MCF 10A (cell line): ENCODE results near the gene WDFY4. TPM values are rescaled to one million over a fixed set of nuclear protein-coding genes. Genes with fewer than 3 reads are reported as not detected.

ENCODE experiments used
- BruUV-seq: library from RNA; stranded (reverse); fragments of 400-500 nt; replicated peaks from 2 replicates; lab custom pipeline; 2021; lab: Mats Ljungman, UMichigan
- CTCF ChIA-PET: fragments of 300-600 bp; sonication (Branson Sonifier 250); formaldehyde crosslinking; extraction: SDS; loops from one replicate; lab custom pipeline; 2021; ENCODE audit warnings: antibody characterized with exemption, inconsistent platforms; lab: Yijun Ruan, JAX
- POLR2A ChIA-PET: fragments of 300-600, 350-650 bp; sonication (Branson Sonifier 250); formaldehyde crosslinking; extraction: SDS; loops from one replicate; lab custom pipeline; 2020; ENCODE audit warnings: antibody characterized with exemption, inconsistent platforms; lab: Yijun Ruan, JAX
- DNase-seq: peaks from one replicate; pipeline ENCODE4 v3.0.0-alpha.2; 2018; ENCODE audit not compliant: unreplicated experiment
- H3K27ac Mint-ChIP-seq: one replicate; pipeline ENCODE4 v1.8.0; 2022; ENCODE audit warnings: mild to moderate bottlenecking, low read depth, mixed read lengths; ENCODE audit not compliant: unreplicated experiment
- H3K27me3 Mint-ChIP-seq: one replicate; pipeline ENCODE4 v1.8.0; 2022; ENCODE audit warnings: mixed read lengths; ENCODE audit not compliant: insufficient read depth, unreplicated experiment
- H3K36me3 Mint-ChIP-seq: one replicate; pipeline ENCODE4 v1.8.0; 2022; ENCODE audit warnings: mild to moderate bottlenecking, moderate library complexity, mixed read lengths; ENCODE audit not compliant: insufficient read depth, unreplicated experiment
- H3K4me1 Mint-ChIP-seq: one replicate; pipeline ENCODE4 v1.8.0; 2022; ENCODE audit warnings: mixed read lengths; ENCODE audit not compliant: insufficient read depth, unreplicated experiment
- H3K4me3 Mint-ChIP-seq: one replicate; pipeline ENCODE4 v1.8.0; 2022; ENCODE audit warnings: mild to moderate bottlenecking, moderate library complexity, mixed read lengths; ENCODE audit not compliant: unreplicated experiment
- H3K9me3 Mint-ChIP-seq: one replicate; pipeline ENCODE4 v1.8.0; 2022; ENCODE audit warnings: mixed read lengths; ENCODE audit not compliant: unreplicated experiment
- CTCF ChIP-seq: fragments of 200-600 bp; IDR thresholded peaks from one replicate; pipeline ENCODE4 v1.8.0; 2022; ENCODE audit warnings: antibody characterized with exemption, mild to moderate bottlenecking; ENCODE audit not compliant: unreplicated experiment
- intact Hi-C: fragments of 100-400 bp; cut with micrococcal nuclease; formaldehyde crosslinking; loops from 2 replicates; pipeline ENCODE4 v1.14.1; 2022
- total RNA-seq: library from RNA; stranded (reverse); gene quantifications from 2 replicates; pipeline ENCODE4 v1.2.3, GENCODE V29; 2022

Gene WDFY4
- total RNA-seq, 1 experiment from 2014 or later, result not detected

- H3K27me3 Mint-ChIP-seq, result peaks cover 73% of the 10 kb centered on the region
- POLR2A ChIA-PET, result no interaction called here
These were observed 19.0 kb downstream of the WDFY4 start for GRCh38 chr10:48703531-48704122.

GRCh38 chr10:48704156-48704555 is 19.5 kb downstream of the WDFY4 start:
- no peaks in the 10 kb centered on the region for H3K4me1 Mint-ChIP-seq
- no TSS peak for BruUV-seq
- no peak overlapping the region for H3K27ac Mint-ChIP-seq
- H3K9me3 Mint-ChIP-seq, result no peaks in the 10 kb centered on the region
- POLR2A ChIA-PET, result interaction anchor here (0.6 kb wide), 1 partner anchor 746 kb away, joined by 3 read pairs; no protein-coding TSS in a partner anchor
- H3K27me3 Mint-ChIP-seq, result peaks cover 68% of the 10 kb centered on the region
- no peak for DNase-seq
- no peak for TF ChIP-seq CTCF
- no peaks in the 10 kb centered on the region for H3K36me3 Mint-ChIP-seq
- intact Hi-C loops, result no loop called here
- H3K4me3 Mint-ChIP-seq, result no peak overlapping the region
- CTCF ChIA-PET, result no interaction called here

More at GRCh38 chr10:48703531-48704122, 19.0 kb downstream of the WDFY4 start:
- Mint-ChIP-seq H3K4me3 (no peak overlapping the region), H3K9me3 (no peaks in the 10 kb centered on the region), H3K4me1 (no peaks in the 10 kb centered on the region), H3K36me3 (no peaks in the 10 kb centered on the region), H3K27ac (no peak overlapping the region)
- no peak for TF ChIP-seq CTCF
- intact Hi-C loops, result no loop called here
- no TSS peak for BruUV-seq
- DNase-seq, result no peak
- CTCF ChIA-PET, result no interaction called here

GRCh38 chr10:48705401-48705938 is 20.8 kb downstream of the WDFY4 start:
- Mint-ChIP-seq H3K9me3 (no peaks in the 10 kb centered on the region), H3K27me3 (peaks cover 59% of the 10 kb centered on the region), H3K4me1 (no peaks in the 10 kb centered on the region), H3K27ac (no peak overlapping the region), H3K36me3 (no peaks in the 10 kb centered on the region), H3K4me3 (no peak overlapping the region)
- no TSS peak for BruUV-seq
- ChIA-PET CTCF (interaction anchor here (0.7 to 0.9 kb wide), 2 partner anchors 49 to 68 kb away, joined by 3 to 4 read pairs; no protein-coding TSS in a partner anchor), POLR2A (no interaction called here)
- TF ChIP-seq CTCF, result no peak
- no peak for DNase-seq
- intact Hi-C loops, result no loop called here

GRCh38 chr10:48707472-48707871 is 22.8 kb downstream of the WDFY4 start:
- Mint-ChIP-seq H3K9me3 (no peaks in the 10 kb centered on the region), H3K4me1 (no peaks in the 10 kb centered on the region), H3K4me3 (no peak overlapping the region), H3K27ac (no peak overlapping the region), H3K27me3 (peaks cover 48% of the 10 kb centered on the region), H3K36me3 (no peaks in the 10 kb centered on the region)
- BruUV-seq, result no TSS peak
- POLR2A ChIA-PET, result no interaction called here
- DNase-seq, result no peak
- intact Hi-C loops, result no loop called here
- CTCF ChIA-PET, result no interaction called here
- TF ChIP-seq CTCF, result no peak
